ENCODE data around the gene IKZF1.

IKZF1 gene

DNA sequence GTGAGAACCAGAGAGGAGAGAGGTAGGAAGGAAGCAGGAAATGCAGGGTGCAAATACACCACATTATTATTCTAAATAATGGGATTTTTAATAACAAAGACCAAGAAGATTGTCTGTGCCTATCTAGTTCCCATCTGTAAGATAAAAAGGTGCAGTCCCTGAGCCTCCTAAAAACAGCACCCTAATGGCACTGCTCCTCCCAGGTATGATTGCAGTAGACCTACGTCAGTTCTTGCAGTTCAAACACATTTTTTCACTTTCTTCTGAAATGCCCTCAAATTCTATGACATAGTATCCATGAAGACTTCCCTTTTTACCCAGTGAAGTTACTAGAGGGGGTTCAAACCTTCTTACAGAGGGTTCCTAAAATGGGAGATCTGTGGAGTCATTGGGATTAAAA is 75.0 kb downstream of the IKZF1 start:
- DNase-seq: no peak

DNA sequence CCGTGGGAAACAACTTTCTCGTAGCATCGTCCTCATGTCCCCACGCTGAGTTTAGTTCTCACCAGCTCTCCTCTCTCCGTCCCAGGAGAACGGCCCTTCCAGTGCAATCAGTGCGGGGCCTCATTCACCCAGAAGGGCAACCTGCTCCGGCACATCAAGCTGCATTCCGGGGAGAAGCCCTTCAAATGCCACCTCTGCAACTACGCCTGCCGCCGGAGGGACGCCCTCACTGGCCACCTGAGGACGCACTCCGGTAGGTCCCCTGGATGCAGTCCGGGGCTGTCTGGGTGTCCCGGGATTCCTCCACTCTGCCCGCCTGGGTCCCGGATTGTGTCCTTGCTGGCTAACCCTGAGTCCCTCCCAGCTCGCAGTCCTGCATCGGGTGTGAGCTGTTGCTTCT is 77.9 kb downstream of the IKZF1 start:
- no peak for DNase-seq

DNA sequence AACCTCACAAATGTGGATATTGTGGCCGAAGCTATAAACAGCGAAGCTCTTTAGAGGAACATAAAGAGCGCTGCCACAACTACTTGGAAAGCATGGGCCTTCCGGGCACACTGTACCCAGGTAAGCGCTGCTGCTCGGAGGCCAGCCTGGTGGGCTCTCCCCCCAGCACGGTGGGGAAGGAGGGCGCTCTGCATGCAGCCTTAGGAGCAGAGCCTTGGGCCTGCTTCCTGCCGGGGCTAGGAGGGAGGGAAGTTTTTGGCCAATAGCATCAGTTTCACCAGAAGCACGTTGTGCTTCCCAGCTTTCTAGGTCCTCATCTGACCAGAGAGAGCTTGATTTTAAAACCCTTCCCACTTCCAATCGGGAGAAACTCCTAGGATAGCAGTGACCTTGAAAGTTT is 82.8 kb downstream of the IKZF1 start:
- no peak for DNase-seq

DNA sequence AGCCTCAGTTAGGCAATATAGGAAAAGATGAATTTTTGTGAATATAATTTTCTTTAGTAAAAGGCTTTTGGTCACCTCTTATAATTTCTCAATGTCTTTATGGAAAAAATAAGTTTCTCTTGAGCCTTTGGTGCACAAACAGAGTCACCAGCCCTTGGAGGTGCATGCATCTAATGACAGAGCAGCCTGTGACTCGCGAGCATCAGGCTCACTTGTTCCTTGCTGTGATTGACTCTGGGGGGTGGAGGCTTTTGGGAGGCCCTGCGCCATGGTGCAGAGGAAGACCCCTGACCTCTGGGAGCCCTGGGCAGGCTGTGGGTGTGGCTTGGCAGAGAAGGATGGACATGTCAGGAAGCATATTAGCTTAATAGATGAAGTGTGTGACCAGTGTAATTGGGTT is 85.4 kb downstream of the IKZF1 start:
- no peak for DNase-seq

DNA sequence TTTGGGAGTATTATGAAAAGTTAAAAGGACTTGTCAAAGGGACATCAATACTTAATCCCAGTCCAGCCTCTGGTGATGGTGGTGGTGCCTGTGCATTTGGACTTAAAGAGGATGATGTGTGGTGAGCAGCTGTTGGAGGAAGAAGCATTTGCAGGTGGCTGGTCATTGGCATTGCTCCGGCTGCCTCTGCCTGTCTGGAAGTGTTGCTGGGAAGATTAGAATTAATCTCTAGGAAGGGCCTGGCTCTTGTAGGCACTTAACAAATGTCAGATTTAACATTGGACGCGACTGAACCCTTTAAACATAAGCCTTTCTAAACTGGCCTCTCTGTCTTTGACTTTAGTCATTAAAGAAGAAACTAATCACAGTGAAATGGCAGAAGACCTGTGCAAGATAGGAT is 86.9 kb downstream of the IKZF1 start:
- no peak for DNase-seq

DNA sequence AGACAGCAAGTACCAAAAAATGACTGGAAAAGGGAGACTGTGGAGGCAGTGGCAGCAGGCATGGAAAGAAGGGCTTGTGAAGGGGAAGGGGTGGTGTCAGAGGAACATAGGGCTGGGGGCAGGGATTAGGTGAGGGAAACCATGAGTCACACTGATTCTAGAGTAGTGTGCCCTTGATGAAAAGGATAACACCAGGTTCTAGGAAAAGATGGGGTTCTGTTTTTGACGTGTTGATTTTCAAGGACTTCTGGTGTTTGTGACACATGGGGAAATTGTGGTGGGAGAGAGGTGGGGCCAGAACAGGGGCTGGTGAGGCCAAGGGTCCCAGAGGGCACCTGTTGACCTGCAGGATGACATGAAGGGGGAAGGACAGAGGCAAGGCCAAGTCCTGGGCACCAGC is 88.6 kb downstream of the IKZF1 start:
- DNase-seq: no peak

DNA sequence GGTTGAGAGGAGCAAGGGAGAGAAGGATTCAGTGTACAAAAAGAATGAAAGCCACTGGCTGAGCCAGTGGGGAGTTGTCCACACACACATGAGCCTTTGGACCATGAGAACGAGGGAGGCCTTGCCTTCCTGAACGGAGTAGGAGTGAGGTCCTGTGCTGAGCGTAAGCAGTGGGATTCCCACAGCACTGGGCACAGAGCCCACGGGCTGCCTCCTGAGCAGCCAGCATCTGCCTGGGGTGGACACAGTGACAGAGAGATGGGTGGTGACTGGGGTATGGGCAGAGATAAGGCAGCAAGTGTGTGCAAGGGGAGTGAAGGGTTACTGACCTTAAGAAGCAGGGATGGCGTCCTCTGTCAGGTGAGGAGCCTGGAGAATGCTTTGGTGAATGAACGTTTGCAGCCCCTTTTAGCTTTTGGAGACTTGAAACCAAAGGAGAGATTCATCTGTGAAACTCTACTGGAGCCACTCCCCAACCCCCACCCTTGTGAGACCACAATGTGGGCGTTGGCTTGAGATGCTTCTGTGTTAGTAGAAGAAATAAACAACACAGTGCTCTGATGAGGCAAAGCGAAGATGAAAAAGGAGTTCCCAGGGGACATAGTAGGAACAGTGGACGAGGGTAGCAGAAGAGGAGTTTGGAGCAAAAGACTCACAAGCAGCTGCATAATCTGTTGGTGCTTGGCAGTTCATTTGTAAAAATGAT is 89.2 kb downstream of the IKZF1 start:
- peak in 2 of 4 experiments; percentile 36 to 37 for DNase-seq

DNA sequence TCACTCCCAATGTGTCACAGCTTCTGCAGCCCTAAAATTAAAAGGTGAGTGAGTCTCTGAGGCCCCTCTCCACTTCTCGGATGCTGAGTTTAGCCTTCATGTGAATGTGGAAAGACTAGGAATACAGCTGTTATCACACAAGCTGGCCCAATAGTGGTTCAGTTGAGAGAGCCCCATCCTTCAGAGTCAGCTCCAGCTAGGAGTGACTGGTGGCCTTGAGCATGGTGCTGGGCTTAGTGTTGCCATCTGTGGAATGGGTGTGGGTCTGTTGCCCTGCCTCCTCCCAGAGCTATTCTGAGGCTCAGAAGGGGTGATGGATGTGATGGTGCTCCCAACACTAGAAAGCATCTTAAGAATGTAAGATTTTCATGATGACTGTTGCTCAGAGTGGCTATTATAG is 89.8 kb downstream of the IKZF1 start:
- DNase-seq: no peak

DNA sequence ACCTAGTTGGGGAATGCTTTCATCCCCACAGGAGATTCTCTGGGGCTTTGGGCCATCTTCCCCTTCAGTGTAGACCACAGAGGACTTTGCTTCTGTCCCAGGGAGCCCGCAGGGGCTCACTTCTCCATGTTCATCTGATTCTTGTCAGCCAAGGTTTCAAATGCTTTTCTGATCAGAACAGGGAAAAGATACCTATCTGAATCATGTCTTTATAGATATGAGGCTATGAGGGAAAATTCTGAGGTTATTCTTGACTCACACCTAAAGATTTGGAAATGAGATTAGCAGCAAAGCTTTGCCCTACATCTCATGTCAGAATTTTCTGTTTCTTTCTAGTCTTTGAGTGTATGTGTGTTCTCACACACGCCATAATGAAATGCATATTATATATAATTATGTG is 92.3 kb downstream of the IKZF1 start:
- no peak for DNase-seq

DNA sequence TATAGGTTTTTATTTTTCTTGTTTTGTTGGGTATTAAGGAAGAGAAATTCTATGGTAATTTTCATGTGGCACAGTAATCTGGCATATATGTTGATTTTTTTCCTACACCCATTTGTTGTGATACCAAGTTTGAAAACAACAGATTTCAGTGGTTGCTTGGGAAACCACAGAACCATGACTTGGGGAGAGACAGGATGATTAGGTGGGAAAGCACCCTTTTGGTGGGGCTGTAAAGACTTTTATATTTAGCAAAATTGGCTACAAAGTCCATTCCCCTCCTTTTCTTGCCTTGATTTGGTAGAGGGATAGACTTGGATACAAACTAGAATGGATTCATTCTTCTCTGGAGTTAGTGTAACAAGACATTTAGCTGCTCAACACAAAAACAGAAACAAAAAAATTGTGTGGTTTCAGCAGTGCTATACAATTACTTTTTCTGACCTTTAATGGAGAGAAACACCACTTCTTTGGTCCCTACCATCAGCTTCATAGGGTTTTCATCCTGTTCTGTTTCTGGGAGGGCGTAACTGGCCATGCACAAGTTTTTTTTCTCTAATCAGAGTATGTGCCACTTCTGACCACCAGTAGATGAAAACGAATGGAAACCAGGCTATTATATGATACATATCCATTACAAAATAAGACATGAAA is 92.9 kb downstream of the IKZF1 start:
- DNase-seq: no peak

DNA sequence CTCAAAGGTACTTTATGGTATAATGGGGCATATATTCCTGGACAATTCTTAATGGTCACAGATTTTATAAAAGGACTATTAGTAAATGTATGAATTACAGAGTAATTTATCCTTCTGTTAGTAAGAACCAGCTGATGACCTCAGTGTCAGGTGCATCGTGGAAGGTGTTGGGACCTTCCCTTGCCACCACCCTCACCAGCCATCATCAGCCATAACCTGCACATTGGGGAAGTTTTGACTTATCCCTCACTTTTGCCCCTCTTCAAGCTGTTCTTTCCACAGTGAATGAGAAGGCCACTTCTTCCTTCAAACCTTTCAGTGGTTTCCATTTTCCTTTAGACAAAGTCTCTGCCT is 93.4 kb downstream of the IKZF1 start:
- DNase-seq: no peak

DNA sequence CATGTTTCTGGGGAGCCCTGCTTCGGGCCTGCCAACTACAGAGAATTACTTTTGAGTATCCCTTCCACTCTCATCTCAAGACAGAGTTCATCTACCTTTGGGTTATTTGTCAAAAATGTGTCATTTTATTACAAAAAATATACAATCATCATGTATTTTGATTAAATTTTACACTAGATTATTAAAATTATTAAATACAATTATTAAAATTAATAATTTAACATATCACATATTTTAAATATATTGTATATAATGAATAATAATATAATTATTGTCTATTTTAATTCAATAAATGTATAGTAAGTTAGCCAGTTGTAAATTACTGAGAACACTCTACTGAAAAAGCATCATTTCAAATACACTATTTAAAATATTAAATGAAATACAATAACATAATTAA is 94.7 kb downstream of the IKZF1 start:
- no peak for DNase-seq

DNA sequence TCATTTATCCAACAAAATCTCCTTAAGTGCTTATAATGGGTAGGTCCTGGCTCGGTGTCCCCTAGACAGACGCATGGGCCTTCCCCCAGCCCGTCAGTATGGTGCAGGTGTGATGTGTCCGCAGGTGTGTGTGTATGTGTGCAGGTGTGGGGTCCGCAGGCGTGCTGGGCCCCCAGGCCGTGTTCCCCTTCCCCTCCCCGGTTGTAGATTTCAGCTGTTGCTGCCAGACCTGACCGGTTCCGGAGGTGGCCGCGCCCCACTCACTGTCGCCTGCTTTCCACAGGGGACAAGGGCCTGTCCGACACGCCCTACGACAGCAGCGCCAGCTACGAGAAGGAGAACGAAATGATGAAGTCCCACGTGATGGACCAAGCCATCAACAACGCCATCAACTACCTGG is 95.1 kb downstream of the IKZF1 start:
- no peak for DNase-seq

DNA sequence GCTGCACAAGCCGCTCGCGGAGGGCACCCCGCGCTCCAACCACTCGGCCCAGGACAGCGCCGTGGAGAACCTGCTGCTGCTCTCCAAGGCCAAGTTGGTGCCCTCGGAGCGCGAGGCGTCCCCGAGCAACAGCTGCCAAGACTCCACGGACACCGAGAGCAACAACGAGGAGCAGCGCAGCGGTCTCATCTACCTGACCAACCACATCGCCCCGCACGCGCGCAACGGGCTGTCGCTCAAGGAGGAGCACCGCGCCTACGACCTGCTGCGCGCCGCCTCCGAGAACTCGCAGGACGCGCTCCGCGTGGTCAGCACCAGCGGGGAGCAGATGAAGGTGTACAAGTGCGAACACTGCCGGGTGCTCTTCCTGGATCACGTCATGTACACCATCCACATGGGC is 95.6 kb downstream of the IKZF1 start:
- no peak for DNase-seq

DNA sequence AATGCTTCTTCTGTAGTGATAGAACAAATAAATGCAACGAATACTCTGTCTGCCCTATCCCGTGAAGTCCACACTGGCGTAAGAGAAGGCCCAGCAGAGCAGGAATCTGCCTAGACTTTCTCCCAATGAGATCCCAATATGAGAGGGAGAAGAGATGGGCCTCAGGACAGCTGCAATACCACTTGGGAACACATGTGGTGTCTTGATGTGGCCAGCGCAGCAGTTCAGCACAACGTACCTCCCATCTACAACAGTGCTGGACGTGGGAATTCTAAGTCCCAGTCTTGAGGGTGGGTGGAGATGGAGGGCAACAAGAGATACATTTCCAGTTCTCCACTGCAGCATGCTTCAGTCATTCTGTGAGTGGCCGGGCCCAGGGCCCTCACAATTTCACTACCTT is 99.9 kb downstream of the IKZF1 start:
- DNase-seq: no peak

DNA sequence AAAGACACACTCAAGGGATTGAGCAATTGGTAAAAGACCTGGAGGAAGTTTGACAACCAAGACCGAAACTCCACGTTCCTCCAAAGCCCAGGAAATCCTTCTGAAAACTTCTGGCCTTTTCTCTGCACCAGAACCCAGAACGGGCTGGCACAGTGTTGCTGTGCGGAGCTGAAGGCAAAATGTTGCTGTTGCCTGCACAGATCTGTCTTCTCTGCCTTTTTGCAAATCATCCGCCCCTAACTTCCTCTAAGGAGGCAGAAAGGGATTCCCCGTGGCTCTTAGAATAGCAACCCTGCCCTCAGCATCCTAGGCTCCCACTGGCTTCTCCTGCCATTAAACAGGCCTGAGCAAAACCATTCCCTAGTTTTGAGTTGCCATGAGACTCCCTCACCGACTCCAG is 100.7 kb downstream of the IKZF1 start:
- no peak for DNase-seq

DNA sequence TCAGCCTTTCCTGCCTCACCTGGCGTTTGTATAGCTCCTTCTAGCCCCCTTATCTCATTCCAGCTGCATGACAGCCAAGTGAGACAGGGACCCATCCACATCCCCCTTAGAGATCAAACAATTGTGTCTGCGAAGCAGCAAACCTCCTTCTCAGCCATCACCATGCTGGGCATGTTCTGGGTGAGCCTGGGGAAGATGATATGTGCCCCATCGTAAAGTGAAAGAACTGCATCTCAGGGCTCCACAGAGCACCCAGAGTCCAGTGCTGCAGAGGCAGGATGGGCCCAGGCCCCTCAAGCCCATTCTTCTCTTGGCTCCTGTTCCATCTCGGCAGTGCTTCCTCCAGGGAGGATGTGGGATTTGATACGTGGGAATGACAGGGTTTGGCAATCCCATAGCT is 102.4 kb downstream of the IKZF1 start:
- DNase-seq: no peak

DNA sequence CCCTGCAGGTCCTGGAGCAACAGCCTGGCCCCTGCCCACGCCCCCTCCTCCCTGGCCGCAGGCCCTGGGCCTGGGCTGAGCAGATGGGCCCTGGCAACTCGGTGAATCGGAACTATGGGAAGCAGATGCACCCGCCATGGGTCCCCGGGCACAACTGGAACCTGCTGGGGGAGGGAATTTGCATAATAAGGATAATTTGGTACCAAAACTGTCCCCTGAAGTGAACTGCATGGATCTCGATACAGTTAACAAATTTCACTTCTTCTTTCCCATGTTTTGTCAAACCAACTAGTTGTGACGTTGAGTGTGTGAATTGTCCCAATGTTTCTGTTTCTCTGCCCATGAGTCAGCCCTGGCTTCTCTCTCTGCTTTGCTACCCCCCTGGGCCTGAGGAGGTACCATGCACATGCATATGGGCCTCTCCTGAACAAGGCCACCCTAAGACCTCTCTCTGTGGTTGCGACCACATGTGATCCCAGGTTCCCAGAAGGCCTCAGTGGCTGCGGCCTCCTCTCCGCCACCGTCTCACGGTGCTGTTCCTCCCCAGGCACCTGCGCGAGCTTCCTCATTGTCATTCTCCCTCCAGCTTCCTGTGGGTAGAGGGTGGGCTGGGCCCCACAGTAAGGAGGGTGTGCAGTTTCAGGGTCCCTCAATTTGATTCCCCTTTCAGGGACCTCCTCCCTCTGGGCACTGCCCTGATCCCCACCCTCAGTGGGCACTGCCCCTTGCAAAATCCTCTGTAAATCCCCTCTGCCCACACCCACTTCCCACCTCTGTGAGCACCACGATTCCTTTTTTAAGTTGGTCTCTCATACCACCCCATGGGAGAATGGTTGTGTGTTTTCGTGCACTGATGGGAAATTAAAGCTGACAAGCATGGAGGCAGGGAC is 105.6 kb downstream of the IKZF1 start:
- DNase-seq: no peak

DNA sequence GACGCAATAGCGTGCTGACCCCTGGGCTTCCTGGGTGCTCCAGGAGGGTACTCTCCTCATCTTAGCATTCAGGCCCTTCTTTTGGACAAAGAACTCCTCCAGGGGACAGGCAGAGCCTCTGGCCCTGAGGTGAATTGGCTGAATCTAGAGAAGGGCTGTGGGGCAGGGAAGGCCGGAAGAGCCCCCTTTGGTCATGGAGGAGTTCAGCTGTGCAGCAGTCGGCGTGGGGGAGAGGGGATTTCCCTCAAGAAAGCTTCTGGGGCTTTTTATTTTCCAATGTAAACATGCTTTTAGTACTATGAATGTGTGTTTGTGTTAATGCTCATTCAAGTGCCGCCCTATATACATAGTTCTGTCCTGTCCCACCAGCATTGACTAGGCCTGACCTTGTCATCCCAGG is 106.8 kb downstream of the IKZF1 start:
- no peak for DNase-seq

DNA sequence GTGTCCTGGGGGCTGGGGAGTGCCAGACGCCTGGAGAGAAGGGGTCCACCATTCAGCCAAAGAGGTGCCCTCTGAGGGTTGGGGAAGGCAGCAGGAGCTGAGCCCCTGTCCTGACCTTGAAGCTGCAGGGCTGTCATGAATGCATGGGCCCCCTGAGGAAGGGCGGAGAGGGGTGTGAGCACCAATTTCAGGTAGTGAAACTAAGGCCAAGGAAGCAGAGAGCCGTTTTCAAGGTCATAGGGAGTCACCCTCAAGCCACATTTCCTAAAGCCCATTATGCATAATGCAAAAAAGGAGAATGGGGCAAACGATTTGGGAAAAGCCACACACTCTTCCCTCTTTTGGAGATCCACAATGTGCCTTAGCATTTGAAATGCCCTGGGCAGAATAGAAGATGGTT is 108.5 kb downstream of the IKZF1 start:
- no peak for DNase-seq

DNA sequence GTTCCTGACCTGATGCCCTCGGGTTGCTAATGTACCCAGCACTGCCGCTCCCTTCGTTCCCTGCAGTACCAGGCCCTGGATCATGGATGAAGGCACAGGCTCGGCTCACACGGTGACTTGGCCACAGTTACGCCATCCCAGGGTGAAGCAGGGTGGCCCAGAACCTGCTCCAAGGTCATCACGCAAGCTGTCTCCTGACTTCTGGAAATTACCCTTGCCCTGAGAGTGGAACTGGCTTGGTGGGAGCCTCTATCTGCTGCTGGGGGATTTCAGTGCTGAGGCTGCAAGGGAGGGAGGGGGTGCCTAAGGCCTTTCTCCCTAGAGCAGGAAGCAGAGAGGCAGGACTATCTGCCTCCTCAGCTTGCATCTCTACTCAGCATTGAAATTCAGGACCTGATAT is 109.0 kb downstream of the IKZF1 start:
- DNase-seq: no peak

DNA sequence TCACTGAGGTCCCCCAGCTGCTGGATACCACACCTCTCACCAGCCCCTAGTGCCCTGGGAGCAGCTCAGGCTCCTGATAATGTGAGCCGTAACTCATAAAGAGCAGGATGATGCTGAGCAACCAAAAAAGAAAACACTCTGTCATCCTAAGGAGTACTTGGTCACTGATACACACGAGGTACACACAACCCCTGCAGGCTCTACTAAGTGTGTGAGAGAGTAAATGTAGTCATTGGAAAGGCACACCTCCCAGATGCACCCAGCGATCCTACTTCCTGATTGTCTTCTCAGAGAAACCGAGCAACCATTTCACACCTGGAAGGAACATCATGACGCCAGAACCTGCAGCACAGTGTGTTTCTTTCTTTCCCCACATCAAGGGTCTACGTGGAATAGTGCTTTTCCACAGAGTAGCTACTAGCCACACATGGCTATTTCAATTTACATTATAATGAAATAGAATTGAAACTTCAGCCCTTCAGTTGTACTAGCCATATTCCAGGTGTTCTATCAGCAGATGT is 111.4 kb downstream of the IKZF1 start:
- DNase-seq: no peak

DNA sequence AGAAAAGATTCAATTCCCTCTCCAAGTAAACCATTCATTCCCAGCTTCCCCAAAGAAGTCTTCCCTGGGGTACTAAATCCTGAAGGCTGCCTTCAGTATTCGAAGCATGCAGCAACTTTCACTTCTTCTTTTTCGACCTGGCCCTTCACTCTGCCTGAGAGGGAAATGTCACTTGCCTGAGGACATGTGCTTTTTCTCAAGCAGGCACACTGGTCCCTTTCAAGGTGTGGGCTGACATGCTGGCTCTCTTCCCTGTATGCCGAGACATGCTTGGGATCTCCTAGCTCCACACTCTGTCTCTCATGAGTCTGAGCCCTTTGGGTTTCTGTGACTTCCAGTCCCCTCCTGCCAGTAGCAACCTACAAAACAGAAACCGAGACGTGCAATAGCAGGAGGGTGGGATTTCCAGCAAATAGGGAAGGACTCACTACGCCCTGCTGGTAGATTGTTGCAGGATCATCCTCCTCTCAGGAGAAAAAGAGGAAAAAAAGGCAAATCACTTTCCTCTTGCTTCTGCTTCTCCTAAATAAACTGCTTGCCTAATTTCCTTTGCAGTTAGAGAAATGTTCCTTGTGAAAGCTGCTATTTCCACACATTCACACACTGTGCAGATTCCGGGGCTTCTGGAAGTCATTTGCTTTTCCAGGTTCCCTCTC is 112.1 kb downstream of the IKZF1 start:
- DNase-seq: no peak
